ENCODE data around the gene EPHB1.

Gene EPHB1

GRCh38 chr3:135258916-135259315 is 463.9 kb downstream of the EPHB1 start:
- no peak for DNase-seq (ENCODE audit: low read depth)

- no peak for DNase-seq (ENCODE audit: low read depth)
These were observed 465.0 kb downstream of the EPHB1 start for GRCh38 chr3:135260025-135260424.

GRCh38 chr3:135261214-135261775 is 466.2 kb downstream of the EPHB1 start:
- DNase-seq (ENCODE audit: low read depth), result no peak

- no peak for DNase-seq (ENCODE audit: low read depth)
These were observed 466.9 kb downstream of the EPHB1 start for GRCh38 chr3:135261916-135262315.

- DNase-seq (ENCODE audit: low read depth), result no peak
These were observed 467.4 kb downstream of the EPHB1 start for GRCh38 chr3:135262441-135262840.

- no peak for DNase-seq (ENCODE audit: low read depth)
These were observed 468.3 kb downstream of the EPHB1 start for GRCh38 chr3:135263331-135263730.

GRCh38 chr3:135267487-135267886 is 472.4 kb downstream of the EPHB1 start:
- DNase-seq (ENCODE audit: low read depth), result no peak

- no peak for DNase-seq (ENCODE audit: low read depth)
These were observed 474.0 kb downstream of the EPHB1 start for GRCh38 chr3:135268941-135269532.

- no peak for DNase-seq (ENCODE audit: low read depth)
These were observed 476.3 kb downstream of the EPHB1 start for GRCh38 chr3:135271177-135272025.

GRCh38 chr3:135272026-135272669 is 477.1 kb downstream of the EPHB1 start:
- no peak for DNase-seq (ENCODE audit: low read depth)

- DNase-seq (ENCODE audit: low read depth), result no peak
These were observed 497.1 kb downstream of the EPHB1 start for GRCh38 chr3:135292162-135292561.

GRCh38 chr3:135301670-135302069 is 506.6 kb downstream of the EPHB1 start:
- DNase-seq (ENCODE audit: low read depth), result no peak

GRCh38 chr3:135304378-135304777 is 509.3 kb downstream of the EPHB1 start:
- no peak for DNase-seq (ENCODE audit: low read depth)
